IPS-18c (cell line): ENCODE results near the gene LAMB1.
"Not testable (repeated sequence)": the region's sequence is repeated elsewhere in the genome, so short reads cannot be mapped to it uniquely, and the experiment has no call there.

ENCODE experiments used
- H3K4me3 ChIP-seq: 2 replicates; pipeline ENCODE4 v1.7.0; 2013; ENCODE audit warnings: low read depth, mild to moderate bottlenecking, low read length, moderate library complexity; ENCODE audit not compliant: insufficient read depth
- H3K9me3 ChIP-seq: one replicate; pipeline ENCODE4 v1.6.1; 2013; ENCODE audit warnings: mild to moderate bottlenecking, low read length, moderate library complexity; ENCODE audit not compliant: control insufficient read depth, insufficient read depth

Gene LAMB1

GRCh38 chr7:107889992-107890391 is 113.0 kb downstream of the LAMB1 start:
- Histone ChIP-seq H3K4me3 (no peak overlapping the region), H3K9me3 (no peaks in the 10 kb centered on the region)

- H3K4me3 ChIP-seq, H3K9me3 ChIP-seq: not testable (repeated sequence)
Observed at GRCh38 chr7:107887827-107888226, 115.1 kb downstream of the LAMB1 start.

GRCh38 chr7:107884066-107884818 is 118.7 kb downstream of the LAMB1 start:
- Histone ChIP-seq H3K4me3 (no peak overlapping the region), H3K9me3 (no peaks in the 10 kb centered on the region)

DNA sequence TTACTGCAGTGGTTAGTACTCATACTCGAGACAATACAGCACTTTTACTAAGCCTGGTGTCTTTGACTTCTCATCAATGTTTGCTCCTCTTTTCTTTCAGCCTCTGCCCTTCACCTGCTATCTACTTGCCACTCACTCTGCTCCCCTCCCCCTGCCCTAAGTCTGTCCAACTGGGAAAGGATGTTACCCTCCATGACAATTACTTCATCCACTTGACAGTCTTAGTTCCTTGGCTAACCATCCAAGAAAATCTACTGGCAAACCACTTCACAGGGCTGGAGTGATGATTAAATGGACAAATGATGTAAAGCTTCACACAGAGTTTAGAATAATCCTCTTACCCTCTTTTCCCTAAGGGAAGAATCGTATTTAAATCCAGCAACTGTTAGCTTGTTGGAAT is 120.2 kb downstream of the LAMB1 start:
- H3K4me3 ChIP-seq, result no peak overlapping the region
- no peaks in the 10 kb centered on the region for H3K9me3 ChIP-seq

DNA sequence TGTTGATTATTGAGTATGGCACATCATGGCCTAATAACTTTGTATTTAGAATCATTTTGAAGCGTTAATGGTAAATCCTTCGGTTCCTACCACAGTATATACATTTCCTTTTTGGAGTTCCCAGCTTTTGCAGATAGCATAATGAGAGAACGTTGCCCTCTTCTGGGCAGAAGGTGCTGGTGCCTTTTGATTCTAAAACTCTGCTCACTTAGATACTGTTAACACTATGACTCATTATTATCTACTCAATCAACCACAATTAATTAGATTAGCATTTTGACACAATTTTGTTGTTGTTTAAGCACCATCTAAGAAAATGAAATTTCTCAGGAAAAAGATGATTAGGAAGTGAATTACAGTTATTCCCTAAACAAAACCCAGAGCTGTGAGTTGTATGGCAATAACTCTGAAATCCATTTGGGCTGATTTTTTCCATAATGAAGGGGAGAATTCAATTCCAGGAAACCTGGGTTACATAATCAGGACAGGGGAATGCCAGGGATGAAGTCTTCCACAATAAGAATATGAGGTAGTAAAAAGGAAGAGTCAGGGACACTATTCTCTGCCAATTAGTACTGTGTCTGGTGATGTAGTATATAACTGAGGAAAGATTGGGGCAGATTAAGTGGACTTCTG is 123.4 kb downstream of the LAMB1 start:
- Histone ChIP-seq H3K4me3 (no peak overlapping the region), H3K9me3 (no peaks in the 10 kb centered on the region)

DNA sequence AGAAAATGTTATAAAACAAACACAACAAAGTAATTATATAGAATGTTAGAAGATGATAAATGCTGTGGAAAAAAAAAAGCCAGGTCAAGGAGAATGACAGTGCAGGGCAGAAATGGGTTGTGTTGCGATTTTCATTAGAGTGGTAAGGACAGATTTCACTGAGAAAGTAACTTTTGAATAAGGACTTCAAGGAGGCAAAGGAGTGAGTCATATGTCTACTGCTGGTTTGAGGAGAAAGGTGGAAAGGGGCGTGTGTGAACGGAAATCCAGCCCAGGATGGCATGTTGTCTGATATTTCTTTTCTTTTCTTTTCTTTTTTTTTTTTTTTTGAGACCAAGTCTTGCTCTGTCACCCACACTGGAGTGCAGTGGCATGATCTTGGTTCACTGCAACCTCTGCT is 124.3 kb downstream of the LAMB1 start:
- no peak overlapping the region for H3K4me3 ChIP-seq

GRCh38 chr7:107877731-107878382 is 125.1 kb downstream of the LAMB1 start:
- H3K4me3 ChIP-seq, result no peak overlapping the region

More for the DNA sequence above, 124.3 kb downstream of the LAMB1 start:
- no peaks in the 10 kb centered on the region for H3K9me3 ChIP-seq

GRCh38 chr7:107876916-107877315 is 126.0 kb downstream of the LAMB1 start:
- no peak overlapping the region for H3K4me3 ChIP-seq
- H3K9me3 ChIP-seq, result no peaks in the 10 kb centered on the region

More at GRCh38 chr7:107877731-107878382, 125.1 kb downstream of the LAMB1 start:
- no peaks in the 10 kb centered on the region for H3K9me3 ChIP-seq

DNA sequence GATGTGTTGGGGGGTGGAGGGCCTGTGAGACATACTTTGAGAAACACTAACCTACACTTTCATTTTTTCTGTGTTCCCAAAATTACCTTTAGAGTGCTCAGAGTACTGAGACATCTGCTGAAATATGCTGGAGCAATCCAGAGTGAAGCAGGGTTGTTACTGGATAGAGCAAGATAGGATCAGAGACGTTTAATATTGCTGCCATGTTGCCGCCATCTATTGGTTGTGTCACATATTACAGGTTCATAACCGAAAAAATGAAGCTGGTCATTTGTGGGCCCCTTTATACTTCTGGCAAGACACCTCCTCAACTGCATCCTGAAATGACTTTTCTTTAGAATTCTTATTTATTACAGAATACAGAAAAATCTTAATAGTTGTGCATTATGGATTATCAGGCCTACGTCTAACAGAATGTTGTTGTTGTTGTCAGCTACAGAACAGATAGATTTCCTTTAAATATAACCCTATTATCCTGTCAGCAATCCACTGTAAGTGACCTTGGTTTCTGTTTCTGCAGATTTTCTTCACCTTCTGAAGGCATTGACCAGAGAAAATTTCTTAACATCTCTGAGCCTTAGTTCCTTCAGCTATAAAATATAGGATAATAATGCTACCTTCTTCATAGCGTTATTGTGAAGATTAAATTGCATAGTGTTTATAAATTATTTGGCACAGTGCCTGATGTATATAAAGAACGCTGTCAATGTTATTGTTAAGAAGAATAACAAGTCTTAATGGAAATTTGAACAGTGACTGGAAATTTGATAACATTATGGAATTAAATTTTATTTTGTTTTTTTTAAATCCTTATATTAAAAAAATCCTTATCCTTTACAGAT is 128.1 kb downstream of the LAMB1 start:
- H3K4me3 ChIP-seq, result no peak overlapping the region
- H3K9me3 ChIP-seq, result no peaks in the 10 kb centered on the region

DNA sequence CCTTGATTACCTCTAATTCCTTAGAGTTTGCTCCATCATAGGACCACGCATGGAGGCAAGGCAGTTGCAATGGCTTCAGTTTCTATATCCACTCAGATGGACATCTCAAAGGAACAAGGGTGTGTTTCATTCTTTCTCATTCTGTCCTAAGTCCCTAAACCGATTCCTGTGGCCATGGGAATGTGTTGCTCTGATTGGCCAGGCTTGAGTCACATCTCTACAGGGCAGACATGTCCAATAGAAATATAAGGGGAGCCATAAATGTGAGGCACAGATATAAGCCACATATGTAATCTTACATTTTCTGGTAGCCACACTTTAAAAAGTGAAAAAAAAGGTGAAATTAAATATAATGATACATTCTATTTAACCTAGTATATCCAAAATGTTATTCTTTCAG is 128.8 kb downstream of the LAMB1 start:
- no peak overlapping the region for H3K4me3 ChIP-seq
- no peaks in the 10 kb centered on the region for H3K9me3 ChIP-seq
